GM23338 (cell line): ENCODE data around the gene ROBO1.

ENCODE experiments used
- CTCF ChIP-seq, 2 experiments: fragments of 200-600 bp in 1 of 2; sonication (generic) in 1 of 2; conservative IDR thresholded peaks; 2 replicates each; pipeline versions ENCODE4 v1.5.1 to v1.6.1; 2016 to 2017; ENCODE audit warnings: antibody characterized with exemption in 2 of 2, low read depth in 2 of 2, mild to moderate bottlenecking in 2 of 2, moderate library complexity in 1 of 2
- JUNB ChIP-seq: IDR thresholded peaks from one replicate; pipeline ENCODE4 v1.6.1; 2016; ENCODE audit warnings: antibody characterized with exemption; ENCODE audit not compliant: unreplicated experiment
- POLR2AphosphoS5 ChIP-seq: IDR thresholded peaks from 2 replicates; pipeline ENCODE4 v1.6.1; 2016; ENCODE audit warnings: antibody characterized with exemption, low read depth

GRCh38 chr3:78764634-78765033 lies 1003.2 kb downstream of the ROBO1 start:
- TF ChIP-seq CTCF (conservative IDR thresholded peaks at IDR 0.05; ENCODE audit: low read depth in 2 of 2) (no peak), JUNB (no peak), POLR2AphosphoS5 (no peak)
